Stimulated activated CD8-positive, alpha-beta memory T cell treated with anti-CD3 and anti-CD28 coated beads, Interleukin-12 subunit alpha, Interleukin-12 subunit beta, amount 100 ng/mL, for 24 hours (primary cell): ENCODE data around the gene ENKUR.

Source experiments
- DNase-seq: peaks from one replicate; pipeline ENCODE4 v3.0.0-alpha.2; 2020; ENCODE audit errors: extremely low read depth

The ENKUR gene, protein sequence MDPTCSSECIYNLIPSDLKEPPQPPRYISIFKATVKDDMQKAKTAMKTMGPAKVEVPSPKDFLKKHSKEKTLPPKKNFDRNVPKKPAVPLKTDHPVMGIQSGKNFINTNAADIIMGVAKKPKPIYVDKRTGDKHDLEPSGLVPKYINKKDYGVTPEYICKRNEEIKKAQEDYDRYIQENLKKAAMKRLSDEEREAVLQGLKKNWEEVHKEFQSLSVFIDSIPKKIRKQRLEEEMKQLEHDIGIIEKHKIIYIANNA

GRCh38 chr10:25015828-25016375, at the start of gene ENKUR:
ENKUR (minus strand) TSS chr10:25016158; CDS start chr10:25015936, 222 bp downstream.
- peak; percentile 78 for DNase-seq

DNA sequence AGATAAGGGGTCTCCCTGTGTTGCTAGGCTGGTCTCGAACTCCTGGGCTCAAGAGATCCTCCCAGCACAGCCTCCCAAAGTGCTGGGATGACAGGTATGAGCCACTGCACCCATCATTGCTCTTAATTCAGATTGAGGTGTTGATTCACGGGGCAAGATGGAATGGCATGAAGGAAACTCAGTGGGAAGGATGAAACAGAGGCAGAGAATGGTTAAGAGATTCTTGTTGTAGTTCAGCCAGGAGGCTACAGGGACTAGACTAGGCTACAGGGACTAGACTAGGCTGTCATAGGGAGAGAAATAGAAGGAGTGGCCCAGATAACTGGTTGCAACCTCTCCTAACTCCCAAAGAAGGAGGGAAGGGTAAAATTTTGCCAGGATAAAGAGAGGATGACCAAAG, 48.4 kb upstream of the ENKUR start:
- DNase-seq, result no peak

- no peak for DNase-seq
Observed at GRCh38 chr10:25063644-25064043, 47.7 kb upstream of the ENKUR start.

DNA sequence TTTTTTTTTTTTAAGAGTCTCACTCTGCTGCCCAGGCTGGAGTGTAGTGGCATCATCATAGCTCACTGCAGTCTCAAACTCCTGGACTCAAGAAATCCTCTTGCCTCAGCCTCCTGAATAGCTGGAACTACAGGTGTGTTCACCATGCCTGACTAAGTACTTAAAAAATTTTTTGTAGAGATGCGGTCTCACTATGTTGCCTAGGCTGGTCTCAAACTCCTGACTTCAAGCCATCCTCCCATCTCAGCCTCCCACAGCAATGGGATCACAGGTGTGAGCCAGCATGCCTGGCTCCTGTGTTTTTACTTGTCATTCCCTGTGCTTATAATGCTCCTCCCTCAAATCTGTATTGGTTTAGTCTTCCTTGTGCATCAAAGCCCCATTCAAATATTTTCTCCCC, 47.2 kb upstream of the ENKUR start:
- DNase-seq, result no peak

- no peak for DNase-seq
Observed at GRCh38 chr10:25061711-25062449, 45.9 kb upstream of the ENKUR start.

DNA sequence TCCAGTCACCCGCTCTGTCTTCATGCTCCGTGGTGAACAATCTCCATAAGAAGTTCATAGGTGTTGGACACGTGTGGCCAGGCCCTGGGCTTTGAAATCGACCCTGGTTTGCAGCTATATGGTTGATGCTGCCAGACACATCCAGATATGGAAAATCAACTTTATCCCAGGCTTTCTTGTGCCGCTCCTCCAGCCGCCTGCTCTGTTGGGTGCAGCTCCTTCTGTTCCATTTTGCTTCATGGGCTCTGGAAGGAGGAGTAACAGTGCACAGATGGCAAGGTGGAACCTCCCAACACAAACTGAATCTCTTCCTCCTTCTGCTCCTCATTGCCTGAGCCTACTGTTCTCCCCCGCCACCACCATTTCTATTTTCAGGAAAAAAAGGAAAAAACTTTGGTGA, 45.2 kb upstream of the ENKUR start:
- DNase-seq, result no peak

- DNase-seq, result no peak
Observed at GRCh38 chr10:25059990-25060389, 44.0 kb upstream of the ENKUR start.

GRCh38 chr10:25057886-25058285, 41.9 kb upstream of the ENKUR start:
- no peak for DNase-seq

DNA sequence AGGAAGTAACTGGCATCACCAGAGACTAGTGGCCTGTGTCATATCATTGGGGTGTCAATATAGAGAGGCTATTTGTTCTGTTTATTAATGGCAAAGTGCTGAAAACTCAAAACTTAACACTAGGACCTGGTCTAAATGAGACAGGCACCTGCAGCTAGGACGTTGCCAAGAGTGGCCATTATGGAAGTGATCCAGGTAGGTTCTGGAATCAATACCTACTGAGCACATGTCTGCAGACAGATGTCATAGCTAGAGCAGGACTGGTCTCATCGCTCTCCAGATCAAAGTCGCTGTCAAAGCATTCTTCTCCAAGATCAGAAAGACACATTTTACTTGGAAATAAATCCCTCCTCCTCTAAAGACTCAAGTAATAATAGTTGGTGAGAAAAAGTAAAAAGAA, 40.8 kb upstream of the ENKUR start:
- DNase-seq, result no peak

GRCh38 chr10:25052012-25052411, 36.1 kb upstream of the ENKUR start:
- DNase-seq, result no peak

- DNase-seq, result no peak
Observed at GRCh38 chr10:25050402-25050801, 34.4 kb upstream of the ENKUR start.

DNA sequence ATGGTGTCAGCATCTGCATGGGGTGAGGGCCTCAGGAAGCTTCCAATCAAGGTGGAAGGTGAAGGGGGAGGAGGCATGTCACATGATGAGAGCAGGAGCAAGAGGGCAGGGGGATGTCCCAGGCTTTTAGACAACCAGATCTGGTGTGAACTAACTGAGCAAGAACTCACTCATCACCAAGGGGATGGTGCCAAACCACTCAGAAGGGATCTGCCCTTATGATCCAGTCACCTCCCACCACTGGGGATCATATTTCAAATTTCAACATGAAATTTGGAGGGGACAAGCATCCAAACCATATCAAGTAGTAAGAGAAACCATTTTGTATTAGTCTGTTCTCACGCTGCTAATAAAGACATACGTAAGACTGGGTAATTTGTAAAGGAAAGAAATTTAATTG, 34.0 kb upstream of the ENKUR start:
- DNase-seq, result no peak

- DNase-seq, result no peak
Observed at GRCh38 chr10:25048450-25048849, 32.5 kb upstream of the ENKUR start.

DNA sequence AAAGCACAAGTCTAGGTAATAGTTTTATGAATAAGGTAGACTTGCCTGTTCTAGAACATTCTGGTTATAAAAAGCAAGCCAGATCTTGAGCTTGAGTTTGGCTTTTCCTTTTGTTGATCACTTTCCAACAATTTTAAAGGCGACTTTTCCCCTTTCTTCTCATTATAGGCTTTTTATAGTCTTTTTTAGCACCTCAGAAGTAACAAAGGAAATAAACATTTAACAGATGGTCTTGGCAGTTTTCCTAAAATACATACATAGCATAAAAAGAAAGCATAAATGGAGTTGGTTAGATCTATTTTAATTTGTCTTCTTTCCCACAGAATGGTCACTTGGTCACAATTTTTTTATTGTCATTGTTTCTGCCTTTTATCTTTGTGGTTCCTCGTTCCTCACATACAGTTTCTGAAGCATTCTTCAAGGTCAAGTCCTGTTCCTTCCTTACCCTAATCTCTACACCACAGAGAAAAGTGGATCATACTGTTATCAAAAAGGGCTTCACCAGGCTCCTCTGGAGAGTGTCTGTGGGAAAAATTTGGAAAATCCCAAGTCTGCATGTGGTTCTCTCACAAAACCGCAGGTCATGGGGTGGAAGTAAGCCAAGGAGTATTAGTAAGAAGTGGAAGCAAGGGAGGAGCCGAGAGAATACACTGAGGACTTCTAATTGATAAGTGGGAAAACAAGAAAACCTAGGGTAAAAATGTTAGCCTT, 31.8 kb upstream of the ENKUR start:
- no peak for DNase-seq

DNA sequence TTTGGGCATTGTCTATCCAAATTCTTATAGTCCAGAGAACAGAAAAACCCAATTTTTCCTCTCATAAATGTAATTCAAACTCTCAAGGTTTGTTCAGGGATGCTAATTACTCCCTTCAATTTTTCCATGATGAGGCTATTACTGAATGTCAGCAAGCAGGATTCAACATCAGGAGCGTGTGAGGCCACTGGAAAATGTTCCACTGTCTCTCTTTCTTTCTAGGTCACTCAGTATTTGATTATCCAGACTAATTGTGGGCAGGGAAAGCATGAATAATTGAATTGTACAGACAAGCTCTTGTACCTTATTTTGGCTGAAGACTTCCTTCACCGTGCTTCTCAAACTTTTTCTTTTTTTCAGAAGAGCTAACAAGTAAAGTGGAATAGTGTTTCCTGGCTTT, 31.1 kb upstream of the ENKUR start:
- no peak for DNase-seq

GRCh38 chr10:25046641-25047040, 30.7 kb upstream of the ENKUR start:
- DNase-seq, result no peak

DNA sequence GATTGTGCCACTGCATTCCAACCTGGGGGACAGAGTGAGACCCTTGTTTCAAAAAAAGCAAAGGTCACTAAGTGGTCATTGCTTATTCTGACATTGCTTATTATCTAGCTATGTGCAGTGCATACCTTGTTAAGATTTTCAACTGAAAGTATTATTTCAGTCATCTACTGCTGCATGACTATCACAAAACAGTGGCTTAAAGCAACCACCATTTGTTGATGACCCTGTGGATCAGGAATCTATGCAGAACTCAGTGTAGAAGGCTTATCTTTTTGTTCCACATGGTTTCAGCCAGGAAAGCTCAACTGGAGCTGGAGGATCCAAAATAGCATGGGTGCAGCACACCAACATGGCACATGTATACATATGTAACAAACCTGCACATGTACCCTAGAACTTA, 23.6 kb upstream of the ENKUR start:
- DNase-seq, result no peak

- no peak for DNase-seq
Observed at GRCh38 chr10:25038325-25038724, 22.4 kb upstream of the ENKUR start.

- DNase-seq, result no peak
Observed at GRCh38 chr10:25036381-25036780, 20.4 kb upstream of the ENKUR start.

DNA sequence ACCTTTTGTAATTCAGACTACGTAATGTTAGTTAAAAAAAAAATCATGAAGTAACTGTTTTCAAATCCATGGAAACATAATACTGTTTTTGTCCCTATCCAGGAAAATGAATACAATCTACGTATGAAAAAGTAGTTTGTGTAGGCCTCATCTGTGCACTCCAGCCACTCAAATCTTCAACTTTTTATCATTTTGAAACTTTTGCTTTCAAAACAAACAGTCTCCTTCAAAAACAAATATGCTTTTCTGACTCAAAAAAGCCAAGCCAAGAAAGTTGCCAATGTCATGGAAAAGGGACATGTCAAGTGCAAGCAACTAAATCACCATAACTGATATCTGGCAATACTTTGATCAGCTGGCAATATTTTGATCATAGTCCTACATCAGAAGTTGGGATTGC, 13.6 kb upstream of the ENKUR start:
- DNase-seq, result no peak

GRCh38 chr10:25028711-25029110, 12.8 kb upstream of the ENKUR start:
- no peak for DNase-seq

DNA sequence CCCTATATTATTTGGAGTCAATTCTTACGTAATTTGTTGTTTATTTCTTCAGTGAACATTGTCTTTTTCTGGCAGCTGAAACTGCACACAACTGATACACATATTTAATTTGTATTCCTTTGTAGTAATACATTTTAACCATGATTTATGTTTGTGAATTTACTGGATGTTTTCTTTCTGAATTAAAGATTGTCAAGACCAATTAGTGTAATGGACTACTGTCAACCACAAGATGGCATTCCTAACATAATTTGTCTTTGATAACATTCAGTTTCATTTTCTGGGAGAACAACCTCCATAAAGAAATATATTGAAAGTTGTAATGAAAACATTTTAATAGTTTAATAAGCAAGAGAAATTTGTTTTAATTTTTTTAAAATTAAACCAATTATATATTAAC, 10.5 kb upstream of the ENKUR start:
- DNase-seq, result no peak

DNA sequence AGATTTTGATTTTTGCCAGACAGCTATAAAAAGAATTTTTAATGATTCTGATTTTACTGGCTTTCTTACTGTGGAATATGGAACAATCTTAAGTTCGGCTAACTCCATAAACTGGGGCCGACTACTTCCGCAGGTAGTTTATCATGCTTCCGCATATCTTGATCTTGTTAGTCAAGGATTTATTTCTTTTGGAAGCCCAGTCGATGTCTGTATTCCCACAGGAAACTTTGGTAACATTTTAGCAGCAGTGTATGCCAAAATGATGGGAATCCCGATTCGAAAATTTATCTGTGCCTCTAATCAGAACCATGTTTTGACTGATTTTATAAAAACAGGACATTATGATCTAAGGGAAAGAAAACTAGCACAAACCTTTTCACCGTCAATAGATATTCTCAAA, 8.6 kb upstream of the ENKUR start:
- no peak for DNase-seq
